ENCODE measurements around the gene SLC43A2.

Gene SLC43A2

GRCh38 chr17:1645207-1646171 is 16.9 kb upstream of the SLC43A2 start, which contains the start of gene SCARF1 (continued):
- TF ChIP-seq ZNF18 (tag by site-specific recombination; IDR thresholded peaks at IDR 0.05) = no peak
- no peak for TF ChIP-seq SP3 (tag by site-specific recombination; IDR thresholded peaks at IDR 0.05)
- TF ChIP-seq ZNF292 (tag by site-specific recombination; IDR thresholded peaks at IDR 0.05; ENCODE audit: borderline replicate concordance, low read depth) = no peak
- TF ChIP-seq ZNF514 (tag by site-specific recombination; IDR thresholded peaks at IDR 0.05) = no peak
- no peak for TF ChIP-seq ZNF133 (tag by site-specific recombination; IDR thresholded peaks at IDR 0.05)
- TF ChIP-seq SP2 (tag by site-specific recombination; IDR thresholded peaks at IDR 0.05) = peak; percentile 37
- no peak for TF ChIP-seq ZNF585B (tag by site-specific recombination; IDR thresholded peaks at IDR 0.05)
- TF ChIP-seq ZNF366 (tag by site-specific recombination; conservative IDR thresholded peaks at IDR 0.05) = no peak
- TF ChIP-seq ZBTB10 (tag by site-specific recombination; IDR thresholded peaks at IDR 0.05) = no peak
- TF ChIP-seq ZNF10 (tag by site-specific recombination; IDR thresholded peaks at IDR 0.05) = no peak
- no peak for TF ChIP-seq ZNF830 (tag by site-specific recombination; IDR thresholded peaks at IDR 0.05; ENCODE audit: low read depth)
- TF ChIP-seq SCRT2 (tag by site-specific recombination; IDR thresholded peaks at IDR 0.05) = no peak
- TF ChIP-seq ZNF248 (tag by site-specific recombination; IDR thresholded peaks at IDR 0.05) = no peak
- TF ChIP-seq ZBTB21 (tag by site-specific recombination; IDR thresholded peaks at IDR 0.05) = no peak
- no peak for TF ChIP-seq ZSCAN23 (tag by site-specific recombination; IDR thresholded peaks at IDR 0.05)
- no peak for TF ChIP-seq KLF16 (tag by site-specific recombination; IDR thresholded peaks at IDR 0.05)
- no peak for TF ChIP-seq KLF9 (tag by site-specific recombination; IDR thresholded peaks at IDR 0.05; ENCODE audit: low read depth)
- TF ChIP-seq GLIS1 (tag by site-specific recombination; IDR thresholded peaks at IDR 0.05) = peak; percentile 40; the same call in 1 of the 2 replicates
- TF ChIP-seq TRIM28 (IDR thresholded peaks at IDR 0.05; ENCODE audit: borderline replicate concordance, low read length) = no peak
- no peak for TF ChIP-seq ZNF202 (tag by site-specific recombination; IDR thresholded peaks at IDR 0.05; ENCODE audit: borderline replicate concordance)
- TF ChIP-seq TCF7L2 (IDR thresholded peaks at IDR 0.05; ENCODE audit: borderline replicate concordance, low read depth, low read length) = no peak
- TF ChIP-seq ZIC2 (tag by site-specific recombination; IDR thresholded peaks at IDR 0.05) = no peak
- TF ChIP-seq EGR2 (tag by site-specific recombination; IDR thresholded peaks at IDR 0.05; ENCODE audit: low read depth) = peak; percentile 48
- TF ChIP-seq ZNF394 (tag by site-specific recombination; IDR thresholded peaks at IDR 0.05; ENCODE audit: borderline replicate concordance) = no peak
- no peak for TF ChIP-seq ZNF23 (tag by site-specific recombination; IDR thresholded peaks at IDR 0.05; ENCODE audit: borderline replicate concordance)
- no peak for TF ChIP-seq ZNF670 (tag by site-specific recombination; IDR thresholded peaks at IDR 0.05; ENCODE audit: low read depth)
- no peak for TF ChIP-seq PRDM10 (tag by site-specific recombination; IDR thresholded peaks at IDR 0.05)
- no peak for TF ChIP-seq ZBTB1 (tag by site-specific recombination; IDR thresholded peaks at IDR 0.05)
- TF ChIP-seq ZNF48 (tag by site-specific recombination; IDR thresholded peaks at IDR 0.05) = no peak
- TF ChIP-seq PRDM1 (tag by site-specific recombination; IDR thresholded peaks at IDR 0.05) = no peak
- TF ChIP-seq ZNF571 (tag by site-specific recombination; IDR thresholded peaks at IDR 0.05) = no peak
